Left cardiac atrium (tissue), 4 donors: ENCODE measurements around the gene PLA2G7. TPM values are rescaled to one million over a fixed set of nuclear protein-coding genes. Genes with fewer than 3 reads are reported as not detected.
A peak's percentile ranks its signal among the peaks of the same experiment; 100 is the strongest.

Source experiments
- ATAC-seq, 2 donors: fragments of 200-7000 bp; cut with Tn5 transposase; one replicate each; pipeline ENCODE4 v1.9.1; 2020; ENCODE audit warnings: mild to moderate bottlenecking in 2 of 2, moderate library complexity in 2 of 2
- DNase-seq: peaks from one replicate; pipeline ENCODE4 v3.0.0-alpha.2; 2020
- intact Hi-C, 2 donors: fragments of 100-400 bp; cut with DNase I; formaldehyde crosslinking; loops; one replicate each; pipeline versions ENCODE4 v1.14.1 to v1.15.1; 2022 to 2023
- total RNA-seq, 2 donors: library from RNA; stranded (reverse); fragmentation: NEBNext Ultra II Directional; extraction: Animal tissue kit (Norgen Biotek cat#: 25700); gene quantifications; one replicate each; pipeline ENCODE4 v1.2.1, GENCODE V29; 2021
- donor health status: DM: no; HTN: yes; CAD: no.
- donor health status: DM: no; HTN: yes; CAD: no; lungs with severe emphysema.
- donor health status: DM: yes; HTN: yes; CAD: no.
- donor health status: Dilated cardiomyopathy.

PLA2G7 gene
- total RNA-seq, 2 donors from 2014 or later = 0.32 to 0.55 TPM

DNA sequence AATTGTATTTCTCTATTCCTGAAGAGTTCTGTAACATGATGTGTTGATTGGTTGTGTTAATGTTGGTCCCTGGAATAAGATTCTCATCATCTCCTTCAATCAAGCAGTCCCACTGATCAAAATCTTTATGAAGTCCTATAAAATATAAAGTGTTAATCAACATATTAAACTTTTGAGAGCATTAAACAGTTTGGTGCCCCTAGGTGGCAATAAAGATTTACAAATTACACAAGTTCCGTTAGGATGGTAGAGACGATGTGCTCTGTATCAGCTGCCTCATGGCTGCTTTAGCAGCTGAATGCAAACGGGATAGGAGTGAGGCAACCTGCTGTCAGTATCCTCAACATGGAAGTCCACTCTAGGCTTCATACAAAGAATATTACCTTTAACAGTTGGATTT is 30.6 kb downstream of the PLA2G7 start:
- DNase-seq (no peak), ATAC-seq (peak in 1 of 2 donors; percentile 66)
- intact Hi-C loops = loop anchor here in 1 of 2 donors (10.0 kb wide), 1 partner anchor 80 kb away; no protein-coding TSS in a partner anchor

DNA sequence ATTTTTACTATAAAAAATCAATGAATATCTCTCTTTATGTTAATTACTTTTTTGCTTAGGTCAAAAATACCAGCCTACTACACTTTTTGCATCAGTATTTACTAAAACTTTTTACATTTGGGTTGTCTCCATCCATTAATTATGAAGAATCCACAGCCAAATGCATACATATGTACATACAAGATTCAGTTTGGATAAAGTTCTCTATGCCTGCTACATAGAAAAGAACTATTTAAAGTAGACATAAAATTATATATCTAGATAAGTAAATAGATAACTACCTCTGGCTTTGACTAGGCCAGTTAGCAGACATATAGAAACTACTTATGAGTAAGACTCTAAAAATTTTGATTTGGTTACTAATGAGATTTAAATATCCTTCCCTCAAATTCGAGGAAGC is 35.2 kb downstream of the PLA2G7 start:
- intact Hi-C loops = loop anchor here in 1 of 2 donors (10.0 kb wide), 1 partner anchor 85 kb away; no protein-coding TSS in a partner anchor
- DNase-seq = no peak
- ATAC-seq = no peak

DNA sequence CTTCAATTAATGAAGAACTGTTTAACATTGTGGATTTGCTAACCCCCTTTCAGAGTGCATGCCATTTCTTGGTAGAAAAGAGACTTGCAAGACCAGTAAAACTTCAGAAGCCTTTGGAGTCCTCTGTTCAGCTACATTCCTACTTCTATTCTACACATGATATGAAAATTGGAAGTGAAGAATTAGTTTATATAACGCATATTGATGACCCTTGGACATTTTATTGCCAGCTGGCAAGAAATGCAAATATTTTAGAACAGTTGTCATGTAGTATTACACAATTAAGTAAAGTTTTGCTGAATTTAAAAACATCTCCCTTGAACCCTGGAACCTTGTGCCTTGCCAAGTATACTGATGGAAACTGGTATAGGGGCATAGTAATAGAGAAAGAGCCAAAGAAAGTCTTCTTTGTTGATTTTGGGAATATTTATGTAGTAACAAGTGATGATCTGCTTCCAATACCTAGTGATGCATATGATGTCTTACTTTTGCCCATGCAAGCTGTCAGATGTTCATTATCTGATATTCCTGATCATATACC is 44.2 kb downstream of the PLA2G7 start:
- intact Hi-C loops = no loop called here
- no peak for ATAC-seq
- DNase-seq = no peak

DNA sequence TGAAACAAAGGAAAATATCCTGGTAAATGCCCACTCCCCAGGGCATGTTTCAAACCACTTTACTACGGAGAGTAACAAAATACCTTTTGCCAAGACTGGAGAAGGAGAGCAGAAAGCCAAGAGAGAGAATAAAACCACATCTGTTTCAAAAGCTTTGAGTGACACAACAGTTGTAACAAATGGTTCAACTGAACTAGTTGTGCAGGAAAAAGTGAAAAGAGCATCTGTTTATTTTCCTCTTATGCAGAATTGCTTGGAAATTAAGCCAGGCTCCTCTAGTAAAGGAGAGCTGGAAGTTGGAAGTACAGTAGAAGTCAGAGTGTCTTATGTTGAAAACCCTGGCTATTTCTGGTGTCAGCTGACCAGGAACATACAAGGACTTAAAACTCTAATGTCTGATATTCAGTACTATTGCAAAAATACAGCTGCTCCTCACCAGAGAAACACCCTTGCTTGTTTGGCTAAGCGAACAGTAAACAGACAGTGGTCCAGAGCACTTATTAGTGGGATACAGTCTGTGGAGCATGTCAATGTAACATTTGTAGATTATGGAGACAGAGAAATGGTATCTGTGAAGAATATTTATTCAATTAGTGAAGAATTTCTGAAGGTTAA is 44.9 kb downstream of the PLA2G7 start:
- ATAC-seq (no peak), DNase-seq (no peak)
- intact Hi-C loops = no loop called here

DNA sequence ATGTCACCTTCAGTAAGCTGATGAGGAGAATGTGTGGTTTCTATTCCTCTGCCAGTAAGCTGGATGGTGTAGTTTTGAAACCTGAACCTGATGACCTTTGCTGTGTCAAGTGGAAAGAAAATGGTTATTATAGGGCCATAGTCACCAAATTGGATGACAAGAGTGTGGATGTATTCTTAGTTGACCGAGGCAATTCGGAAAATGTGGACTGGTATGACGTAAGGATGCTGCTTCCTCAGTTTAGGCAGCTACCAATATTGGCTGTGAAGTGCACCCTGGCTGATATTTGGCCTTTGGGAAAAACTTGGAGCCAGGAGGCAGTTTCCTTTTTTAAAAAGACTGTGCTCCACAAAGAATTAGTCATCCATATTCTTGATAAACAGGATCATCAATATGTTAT is 45.5 kb downstream of the PLA2G7 start:
- DNase-seq (no peak), ATAC-seq (no peak)
- intact Hi-C loops = no loop called here

GRCh38 chr6:46688966-46689335 is 46.2 kb downstream of the PLA2G7 start:
- ATAC-seq = no peak
- DNase-seq = no peak
- intact Hi-C loops = no loop called here

DNA sequence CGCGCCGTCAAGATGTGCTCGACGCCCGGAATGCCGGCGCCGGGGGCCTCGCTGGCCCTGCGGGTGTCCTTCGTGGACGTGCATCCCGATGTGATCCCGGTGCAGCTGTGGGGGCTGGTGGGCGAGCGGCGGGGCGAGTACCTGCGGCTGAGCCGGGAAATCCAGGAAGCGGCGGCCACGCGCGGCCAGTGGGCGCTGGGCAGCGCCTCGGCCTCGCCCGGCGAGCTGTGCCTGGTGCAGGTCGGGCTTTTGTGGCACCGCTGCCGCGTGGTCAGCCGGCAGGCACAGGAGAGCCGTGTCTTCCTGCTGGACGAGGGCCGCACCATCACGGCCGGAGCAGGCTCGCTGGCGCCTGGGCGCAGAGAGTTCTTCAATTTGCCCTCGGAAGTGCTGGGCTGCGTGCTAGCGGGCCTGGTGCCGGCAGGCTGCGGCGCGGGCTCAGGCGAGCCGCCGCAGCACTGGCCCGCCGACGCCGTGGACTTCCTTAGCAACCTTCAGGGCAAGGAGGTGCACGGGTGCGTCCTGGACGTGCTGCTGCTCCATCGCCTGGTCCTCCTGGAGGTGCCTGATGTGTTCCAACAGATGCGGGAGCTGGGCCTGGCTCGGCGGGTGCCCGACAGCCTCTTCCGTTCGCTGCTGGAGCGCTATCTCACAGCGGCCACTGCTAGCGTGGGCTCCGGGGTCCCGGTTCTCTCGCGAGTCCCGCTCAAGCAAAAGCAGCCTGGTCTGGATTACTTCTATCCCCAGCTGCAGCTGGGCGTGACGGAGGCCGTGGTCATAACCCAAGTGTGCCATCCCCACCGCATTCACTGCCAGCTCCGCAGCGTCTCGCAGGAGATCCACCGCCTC is 46.8 kb downstream of the PLA2G7 start:
- DNase-seq (peak; percentile 17), ATAC-seq (peak in 1 of 2 donors; percentile 12)
- intact Hi-C loops = no loop called here

DNA sequence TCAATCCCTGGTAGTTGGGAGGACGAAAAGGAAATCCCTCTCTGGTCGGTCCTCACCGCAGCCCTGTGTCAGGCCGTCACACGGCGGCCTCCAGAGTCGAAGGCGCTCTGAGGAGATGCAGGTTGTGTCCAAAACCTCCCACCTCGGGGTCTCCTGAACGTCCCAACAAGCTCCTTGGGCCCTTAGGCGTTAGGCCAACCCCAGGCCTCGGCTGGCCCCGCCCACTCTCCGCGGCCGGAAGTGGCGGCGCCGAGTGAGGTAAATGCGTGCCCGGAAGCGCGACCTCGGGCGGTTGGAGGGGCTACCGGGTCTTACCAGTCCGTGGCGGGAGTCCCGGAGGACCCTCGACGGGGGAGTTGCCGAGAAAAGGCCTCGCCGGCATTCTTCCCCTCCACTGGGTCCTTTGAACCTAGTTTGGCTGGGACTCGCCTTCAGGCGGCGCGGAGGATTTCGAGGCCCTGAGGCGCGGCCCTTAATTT is 47.5 kb downstream of the PLA2G7 start, which contains the start of gene TDRD6:
TDRD6 (plus strand) TSS at position 267 of the 479 bp plus-strand sequence. CDS start 244 bp downstream, outside the sequence.
- ATAC-seq (no peak), DNase-seq (peak; percentile 21)
- intact Hi-C loops = no loop called here

DNA sequence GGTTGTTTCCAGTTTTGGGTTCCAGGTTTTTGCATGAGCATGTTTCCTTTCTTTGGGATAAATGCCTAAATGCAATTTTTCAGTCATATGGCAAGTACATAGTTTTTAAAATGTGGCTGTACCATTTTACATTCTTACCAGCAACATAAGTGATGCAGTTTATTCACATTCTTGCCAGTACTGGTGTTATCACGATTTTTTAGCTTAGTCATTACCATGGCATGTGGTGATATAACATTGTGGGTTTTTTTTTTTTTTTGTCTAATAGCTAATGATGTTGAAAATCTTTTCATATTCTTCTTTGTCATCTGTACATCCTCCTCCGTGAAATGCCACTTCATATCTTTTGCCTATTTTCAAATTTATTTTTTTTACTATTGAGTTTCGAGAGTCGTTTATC is 50.4 kb downstream of the PLA2G7 start:
- intact Hi-C loops = no loop called here
- DNase-seq = no peak

DNA sequence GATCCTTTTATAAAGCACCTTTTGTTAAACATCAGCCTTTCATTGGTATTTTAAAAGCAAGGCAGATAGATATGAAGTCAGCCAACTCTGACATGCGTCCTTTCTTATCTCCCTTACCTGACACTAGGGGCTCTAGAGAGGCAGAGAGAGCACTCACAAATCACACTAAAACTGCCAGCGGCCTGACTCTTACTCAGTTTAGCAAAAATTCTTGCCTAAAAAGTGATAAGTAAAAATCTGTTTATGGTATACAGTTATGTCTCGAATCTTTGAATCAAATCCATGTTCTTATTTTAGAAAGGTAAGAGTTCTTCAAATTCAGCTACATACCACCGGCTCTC is 57.9 kb downstream of the PLA2G7 start:
- intact Hi-C loops = no loop called here
- ATAC-seq (no peak), DNase-seq (no peak)

More for the DNA sequence above, 50.4 kb downstream of the PLA2G7 start:
- ATAC-seq = peak in 1 of 2 donors; percentile 56

DNA sequence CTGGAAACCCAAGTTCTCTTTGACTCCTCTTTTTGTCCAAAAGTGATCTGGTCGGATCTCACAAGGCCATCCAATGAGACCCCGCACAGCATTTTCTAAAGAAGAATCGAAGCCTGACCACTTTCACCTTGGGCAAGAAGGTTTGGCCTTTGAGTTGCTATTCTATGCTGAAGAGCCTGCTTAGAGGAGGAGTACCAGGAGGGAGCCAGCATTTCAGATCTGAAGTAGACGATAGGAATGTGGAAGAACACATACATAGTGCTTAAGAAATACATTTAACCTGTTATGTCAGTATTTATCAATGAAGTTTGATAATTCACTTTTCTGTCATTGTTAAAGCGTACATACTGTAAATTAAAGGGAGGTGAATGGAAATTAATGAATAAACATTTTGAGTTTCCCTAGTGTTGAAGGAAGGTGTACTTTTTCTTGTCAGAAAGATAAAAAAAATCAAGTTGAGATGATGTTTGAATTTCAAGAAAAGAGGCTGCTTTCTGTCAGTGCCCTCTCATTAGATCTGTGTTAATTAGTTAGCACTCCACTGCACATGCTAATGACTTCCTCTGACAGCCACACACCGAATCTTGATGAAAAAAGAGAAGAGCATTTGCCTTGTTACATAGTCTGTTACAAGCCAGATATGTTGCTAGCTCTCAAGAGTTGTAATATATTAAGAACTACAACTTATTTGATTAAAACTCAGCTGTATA is 58.4 kb downstream of the PLA2G7 start:
- no peak for DNase-seq
- ATAC-seq = no peak
- intact Hi-C loops = no loop called here

DNA sequence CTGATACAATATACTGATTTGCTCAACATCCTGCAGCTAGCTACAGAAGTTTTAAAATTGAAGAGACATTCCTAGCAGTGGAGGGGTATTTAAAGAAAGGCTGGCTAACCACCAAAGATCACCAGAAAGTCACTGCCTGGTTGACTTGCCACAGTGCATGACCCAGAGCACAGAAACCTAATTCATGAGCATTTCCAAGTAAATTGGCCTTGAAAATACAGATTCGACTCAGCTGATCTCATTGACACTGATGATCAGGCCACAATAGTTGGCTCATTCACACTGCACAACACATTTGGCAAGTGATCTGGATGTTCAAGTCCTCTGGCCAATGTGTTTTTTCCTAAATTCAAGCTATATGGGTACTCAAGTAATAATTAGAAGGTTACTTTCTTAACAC is 60.8 kb downstream of the PLA2G7 start:
- ATAC-seq = no peak
- intact Hi-C loops = no loop called here
- DNase-seq = no peak

- ATAC-seq (no peak), DNase-seq (no peak)
- intact Hi-C loops = no loop called here
Observed at GRCh38 chr6:46667377-46667776, 67.8 kb downstream of the PLA2G7 start.

DNA sequence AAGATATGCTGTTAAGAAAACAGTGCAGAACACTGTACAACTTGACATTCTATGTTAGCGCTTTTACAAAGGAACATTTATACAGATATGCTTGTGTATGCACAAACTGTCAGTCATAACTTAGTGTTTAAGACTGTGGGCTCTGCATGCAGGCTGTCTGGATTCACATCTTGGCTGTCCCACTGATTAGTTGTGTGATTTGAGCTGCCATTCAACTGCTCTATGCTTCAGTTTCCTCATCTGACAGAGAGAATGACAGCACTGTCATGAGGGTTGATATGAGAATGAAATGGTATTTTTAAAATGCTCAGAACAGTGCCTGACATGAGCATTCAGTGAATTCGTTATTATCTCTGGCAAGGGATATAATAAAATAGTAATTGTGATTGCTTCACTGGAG is 73.7 kb downstream of the PLA2G7 start:
- DNase-seq (no peak), ATAC-seq (no peak)
- intact Hi-C loops = no loop called here

- DNase-seq = no peak
- intact Hi-C loops = no loop called here
- no peak for ATAC-seq
Observed at GRCh38 chr6:46657642-46658041, 77.5 kb downstream of the PLA2G7 start.

- ATAC-seq (no peak), DNase-seq (no peak)
- intact Hi-C loops = no loop called here
Observed at GRCh38 chr6:46655803-46656202, 79.4 kb downstream of the PLA2G7 start.
